ENCODE results near the gene MGST3.
"Not testable (repeated sequence)": the region's sequence is repeated elsewhere in the genome, so short reads cannot be mapped to it uniquely, and the experiment has no call there.

Gene MGST3

GRCh38 chr1:165630629-165631341, at the start of gene MGST3:
MGST3 (plus strand) TSS chr1:165631234; CDS start chr1:165649848, 18,614 bp downstream.
- DNase-seq (ENCODE audit: low read depth) = peak; percentile 96

- DNase-seq (ENCODE audit: low read depth) = no peak
These were observed 49.1 kb upstream of the MGST3 start for GRCh38 chr1:165581926-165582325.

- no peak for DNase-seq (ENCODE audit: low read depth)
These were observed 44.6 kb upstream of the MGST3 start for GRCh38 chr1:165586398-165586797.

- not testable (repeated sequence) for DNase-seq (ENCODE audit: low read depth)
These were observed 39.6 kb upstream of the MGST3 start for GRCh38 chr1:165591391-165591790.

- peak; percentile 71 for DNase-seq (ENCODE audit: low read depth)
These were observed 37.9 kb upstream of the MGST3 start for GRCh38 chr1:165592945-165593823.

GRCh38 chr1:165595246-165595938, 35.6 kb upstream of the MGST3 start:
- DNase-seq (ENCODE audit: low read depth) = peak; percentile 56

GRCh38 chr1:165597883-165598675, 33.0 kb upstream of the MGST3 start:
- DNase-seq (ENCODE audit: low read depth) = peak; percentile 97

- no peak for DNase-seq (ENCODE audit: low read depth)
These were observed 32.4 kb upstream of the MGST3 start for GRCh38 chr1:165598676-165599059.

GRCh38 chr1:165600793-165601192, 30.2 kb upstream of the MGST3 start:
- no peak for DNase-seq (ENCODE audit: low read depth)

GRCh38 chr1:165603810-165604209, 27.2 kb upstream of the MGST3 start:
- no peak for DNase-seq (ENCODE audit: low read depth)

- DNase-seq (ENCODE audit: low read depth) = no peak
These were observed 25.8 kb upstream of the MGST3 start for GRCh38 chr1:165605246-165605645.

- DNase-seq (ENCODE audit: low read depth) = not testable (repeated sequence)
These were observed 24.4 kb upstream of the MGST3 start for GRCh38 chr1:165606676-165607075.

- DNase-seq (ENCODE audit: low read depth) = no peak
These were observed 20.2 kb upstream of the MGST3 start for GRCh38 chr1:165610866-165611265.

GRCh38 chr1:165612062-165612461, 19.0 kb upstream of the MGST3 start:
- DNase-seq (ENCODE audit: low read depth) = no peak

- DNase-seq (ENCODE audit: low read depth) = no peak
These were observed 14.9 kb upstream of the MGST3 start for GRCh38 chr1:165616054-165616612.

GRCh38 chr1:165616987-165617546, 14.0 kb upstream of the MGST3 start:
- DNase-seq (ENCODE audit: low read depth) = no peak

GRCh38 chr1:165619647-165620151, 11.3 kb upstream of the MGST3 start:
- no peak for DNase-seq (ENCODE audit: low read depth)

- no peak for DNase-seq (ENCODE audit: low read depth)
These were observed 7.4 kb upstream of the MGST3 start for GRCh38 chr1:165623624-165624023.

- DNase-seq (ENCODE audit: low read depth) = no peak
These were observed 6.6 kb upstream of the MGST3 start for GRCh38 chr1:165624441-165624840.

GRCh38 chr1:165628147-165628822, 2.7 kb upstream of the MGST3 start:
- no peak for DNase-seq (ENCODE audit: low read depth)
